Left cardiac atrium (tissue), 4 donors: ENCODE data around the gene FAT2. TPM values are rescaled to one million over a fixed set of nuclear protein-coding genes. Genes with fewer than 3 reads are reported as not detected.

Experiments used
- ATAC-seq, 2 donors: fragments of 200-7000 bp; cut with Tn5 transposase; one replicate each; pipeline ENCODE4 v1.9.1; 2020; ENCODE audit warnings: mild to moderate bottlenecking in 2 of 2, moderate library complexity in 2 of 2
- DNase-seq: peaks from one replicate; pipeline ENCODE4 v3.0.0-alpha.2; 2020
- intact Hi-C, 2 donors: fragments of 100-400 bp; cut with DNase I; formaldehyde crosslinking; loops; one replicate each; pipeline versions ENCODE4 v1.14.1 to v1.15.1; 2022 to 2023
- total RNA-seq, 2 donors: library from RNA; stranded (reverse); fragmentation: NEBNext Ultra II Directional; extraction: Animal tissue kit (Norgen Biotek cat#: 25700); gene quantifications; one replicate each; pipeline ENCODE4 v1.2.1, GENCODE V29; 2021
- donor health status: DM: no; HTN: yes; CAD: no.
- donor health status: DM: no; HTN: yes; CAD: no; lungs with severe emphysema.
- donor health status: DM: yes; HTN: yes; CAD: no.
- donor health status: Dilated cardiomyopathy.

The FAT2 gene
- total RNA-seq, 2 donors from 2014 or later: 0.18 to 0.44 TPM

GRCh38 chr5:151570058-151570457 is 21.1 kb downstream of the FAT2 start:
- intact Hi-C loops: no loop called here
- DNase-seq (no peak), ATAC-seq (no peak)

GRCh38 chr5:151569132-151570046 is 21.7 kb downstream of the FAT2 start:
- DNase-seq: no peak
- intact Hi-C loops: no loop called here
- ATAC-seq: peak; percentile 45 to 54

DNA sequence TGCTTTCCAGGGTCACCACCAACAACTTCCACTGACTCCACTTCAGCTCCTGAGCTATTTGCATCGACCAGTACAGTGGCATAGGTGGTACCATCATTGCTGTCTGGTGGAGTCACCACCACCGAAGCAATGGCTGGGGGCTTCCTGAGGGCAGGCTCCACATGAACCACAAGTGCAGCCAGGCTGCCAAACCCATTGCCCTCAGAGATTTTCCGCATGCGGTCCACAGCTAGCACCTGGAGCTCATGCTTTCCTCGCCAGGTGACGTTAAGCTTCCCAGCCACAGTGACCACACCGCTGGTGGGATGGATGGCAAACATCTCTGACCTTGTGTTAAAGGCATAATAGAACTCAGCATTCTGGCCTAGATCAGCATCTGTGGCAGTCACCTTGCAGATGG is 23.1 kb downstream of the FAT2 start:
- DNase-seq (no peak), ATAC-seq (no peak)
- intact Hi-C loops: no loop called here

DNA sequence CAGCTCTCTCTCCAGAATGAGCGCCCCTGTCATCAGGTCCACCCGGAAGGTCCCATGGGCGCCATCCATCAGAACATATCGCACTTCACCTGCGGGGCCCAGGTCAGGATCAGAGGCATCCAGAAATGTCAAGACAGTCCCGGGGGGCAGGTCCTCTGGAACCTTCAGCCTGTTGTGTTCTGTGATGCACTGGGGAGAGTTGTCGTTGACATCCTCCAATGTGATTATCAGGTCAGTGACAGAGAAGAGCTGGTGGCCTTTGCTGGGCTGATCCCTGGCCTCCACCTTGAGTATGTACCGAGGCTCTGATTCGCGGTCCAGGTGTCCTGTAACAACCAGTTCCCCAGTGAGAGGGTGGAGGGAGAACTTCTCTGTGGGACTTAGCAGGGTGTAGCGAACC is 25.2 kb downstream of the FAT2 start:
- no peak for DNase-seq
- no peak for ATAC-seq

GRCh38 chr5:151562019-151562707 is 29.0 kb downstream of the FAT2 start:
- DNase-seq: no peak
- no peak for ATAC-seq
- intact Hi-C loops: no loop called here

More for the DNA sequence above, 25.2 kb downstream of the FAT2 start:
- intact Hi-C loops: no loop called here

- intact Hi-C loops: no loop called here
- DNase-seq: no peak
- no peak for ATAC-seq
Measured at GRCh38 chr5:151557951-151558350, 33.2 kb downstream of the FAT2 start.

- no peak for DNase-seq
- no peak for ATAC-seq
- intact Hi-C loops: no loop called here
Measured at GRCh38 chr5:151557466-151557865, 33.7 kb downstream of the FAT2 start.

DNA sequence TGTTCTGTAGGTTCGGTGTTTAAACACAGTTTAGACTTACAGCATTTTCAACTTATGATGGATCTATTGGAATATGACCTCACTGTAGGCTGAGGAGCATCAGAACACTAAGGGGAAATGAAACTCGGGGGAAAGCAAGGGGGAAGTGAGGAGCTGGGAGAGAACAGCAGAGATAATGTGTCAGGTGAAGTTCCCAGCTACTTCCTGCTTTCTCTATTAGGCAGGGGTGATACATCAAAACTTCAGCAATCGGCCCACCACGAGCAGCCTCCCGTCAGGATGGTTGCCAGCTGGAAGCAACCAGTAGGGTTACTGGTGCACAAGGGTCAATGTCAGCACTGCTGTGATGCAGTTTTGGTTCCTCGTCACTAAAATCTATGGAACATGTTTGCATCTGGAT is 34.3 kb downstream of the FAT2 start:
- DNase-seq (no peak), ATAC-seq (no peak)
- intact Hi-C loops: no loop called here

DNA sequence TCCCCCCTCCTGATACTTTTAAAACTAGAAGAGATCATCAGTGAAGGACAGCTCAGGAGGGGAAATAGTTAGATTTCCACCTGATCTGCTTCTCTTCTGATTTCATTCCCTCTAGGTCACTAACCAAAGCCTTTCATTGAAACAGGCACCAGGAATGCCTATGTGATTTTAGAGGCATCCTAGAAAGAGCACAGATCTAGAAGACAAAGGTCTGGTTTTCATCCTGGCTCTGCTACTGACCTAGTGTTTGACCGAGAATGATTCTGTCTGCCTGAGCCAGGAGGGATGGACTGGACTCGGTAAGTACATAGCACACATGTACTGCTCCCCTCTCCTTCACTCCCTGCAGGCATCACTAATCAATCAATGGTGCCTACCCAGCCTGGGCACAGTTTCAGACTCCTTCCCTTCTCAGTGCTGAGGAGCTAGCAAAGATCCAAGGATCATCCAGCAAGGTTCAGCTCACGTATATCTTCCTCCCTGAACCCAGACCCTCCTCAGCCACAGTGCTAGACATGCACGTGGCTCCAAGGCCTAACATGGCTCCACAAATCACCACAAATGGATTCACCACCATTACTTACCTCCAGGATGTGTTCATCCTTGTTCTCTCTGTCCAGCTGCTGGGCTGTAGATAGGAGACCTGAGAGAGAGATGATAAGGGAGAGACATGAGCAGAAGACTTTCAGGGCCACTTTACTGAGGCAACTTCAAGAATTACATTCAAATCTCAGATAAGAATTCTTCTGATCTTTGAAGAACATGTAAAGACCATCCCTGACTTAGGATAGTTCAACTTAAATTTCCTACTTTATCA is 35.2 kb downstream of the FAT2 start:
- intact Hi-C loops: no loop called here
- DNase-seq: no peak
- no peak for ATAC-seq

GRCh38 chr5:151553695-151554094 is 37.4 kb downstream of the FAT2 start:
- ATAC-seq (no peak), DNase-seq (no peak)
- intact Hi-C loops: no loop called here

DNA sequence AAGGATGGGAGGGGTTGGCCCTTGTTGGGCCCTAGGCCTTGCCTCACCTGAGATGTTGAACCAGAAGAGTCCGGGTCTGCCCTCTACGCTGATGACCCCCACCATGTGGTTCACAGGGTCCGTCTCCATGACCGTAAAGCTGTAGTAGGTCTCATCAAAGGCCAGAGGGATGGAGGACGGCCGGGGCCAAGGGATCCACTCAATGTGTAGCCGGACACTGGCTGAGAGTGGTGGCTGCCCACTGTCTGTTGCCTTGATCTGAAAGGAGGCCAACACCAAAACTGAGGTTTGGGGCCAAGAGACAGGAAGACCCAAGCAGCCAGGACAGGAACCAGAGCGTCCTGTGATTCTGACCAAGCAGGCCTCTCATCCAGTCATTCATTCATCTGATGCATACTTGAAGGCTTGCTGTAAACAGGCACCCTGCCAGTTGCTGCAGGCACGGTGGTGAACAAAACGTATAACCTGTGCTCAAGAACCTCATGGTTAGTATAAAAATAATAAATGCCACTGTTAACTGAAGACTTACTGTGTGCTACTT is 37.9 kb downstream of the FAT2 start:
- intact Hi-C loops: no loop called here
- DNase-seq (no peak), ATAC-seq (no peak)

GRCh38 chr5:151551985-151552384 is 39.1 kb downstream of the FAT2 start:
- intact Hi-C loops: no loop called here
- no peak for DNase-seq
- ATAC-seq: no peak

- no peak for ATAC-seq
- no peak for DNase-seq
- intact Hi-C loops: no loop called here
Measured at GRCh38 chr5:151550146-151550545, 41.0 kb downstream of the FAT2 start.

- intact Hi-C loops: no loop called here
- no peak for DNase-seq
- no peak for ATAC-seq
Measured at GRCh38 chr5:151549713-151550112, 41.4 kb downstream of the FAT2 start.

DNA sequence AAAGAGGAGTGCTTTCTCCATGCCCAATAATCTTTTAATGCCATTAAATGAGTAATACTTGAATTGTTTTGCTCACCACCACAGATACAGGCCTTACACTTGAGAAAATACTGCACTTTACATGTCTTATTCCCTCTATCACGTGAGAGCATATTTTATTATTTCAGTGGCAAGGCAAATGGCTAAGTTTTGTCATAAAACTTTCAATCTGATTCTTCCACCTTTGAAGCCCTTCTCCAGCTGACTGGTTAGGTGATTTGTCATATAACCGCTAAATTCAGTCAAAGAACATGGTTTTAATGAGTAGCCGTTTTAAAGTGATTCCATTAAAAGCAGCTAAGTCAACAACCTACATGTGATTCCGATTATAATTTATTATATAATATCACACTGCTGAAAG is 43.8 kb downstream of the FAT2 start:
- ATAC-seq (no peak), DNase-seq (no peak)
- intact Hi-C loops: no loop called here

- ATAC-seq (no peak), DNase-seq (no peak)
- intact Hi-C loops: no loop called here
Measured at GRCh38 chr5:151541571-151541970, 49.6 kb downstream of the FAT2 start.
